GM18526 (cell line): ENCODE measurements around the gene TMEM192.

Experiments
- POLR2A ChIP-seq: IDR thresholded peaks from 3 replicates; pipeline ENCODE4 v1.6.1; 2011; ENCODE audit not compliant: insufficient read length; ENCODE audit errors: extremely low read depth

The TMEM192 gene

DNA sequence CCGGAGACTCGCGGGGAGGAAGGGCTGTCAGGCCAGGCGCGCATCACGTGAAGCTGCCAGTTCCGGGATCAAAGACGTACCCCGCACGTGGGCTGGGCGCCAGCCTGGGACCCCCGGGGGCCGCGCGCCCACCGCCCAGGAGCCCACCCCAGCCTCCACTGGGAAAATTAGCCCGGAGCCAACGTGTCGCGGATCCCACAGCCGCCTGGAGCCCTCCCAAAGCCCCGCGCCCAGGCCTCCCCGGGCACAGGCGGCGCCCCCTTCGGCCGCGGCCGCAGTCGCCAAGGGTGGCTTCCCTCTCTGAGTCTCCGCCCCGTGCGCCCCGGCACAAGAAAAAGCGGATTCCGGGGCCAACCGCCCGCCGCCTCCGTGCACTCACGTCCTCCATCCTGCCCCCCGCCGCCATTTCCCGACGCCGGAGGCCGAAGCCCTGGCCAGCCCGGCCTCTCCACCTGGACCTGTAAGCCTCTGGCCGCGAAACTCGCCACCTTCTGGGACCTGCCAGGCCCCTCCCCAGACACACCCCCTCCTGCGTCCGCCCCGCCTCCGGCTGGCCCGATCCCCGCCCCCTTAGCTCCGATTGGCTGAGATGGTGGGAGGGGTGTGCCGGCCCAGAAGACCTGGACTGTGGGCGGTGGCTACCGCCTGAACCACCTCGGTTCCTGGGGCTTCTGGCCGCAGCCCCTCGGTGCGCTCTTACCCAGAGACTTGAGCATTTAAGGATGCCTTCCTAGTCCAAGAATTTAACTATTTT lies at the start of gene TMEM192:
Gene TMEM192, minus strand, starts transcription at position 493 of the 754 bp plus-strand sequence. Its CDS starts 87 bp downstream, at position 406.
- TF ChIP-seq POLR2A, result peak; percentile 70

DNA sequence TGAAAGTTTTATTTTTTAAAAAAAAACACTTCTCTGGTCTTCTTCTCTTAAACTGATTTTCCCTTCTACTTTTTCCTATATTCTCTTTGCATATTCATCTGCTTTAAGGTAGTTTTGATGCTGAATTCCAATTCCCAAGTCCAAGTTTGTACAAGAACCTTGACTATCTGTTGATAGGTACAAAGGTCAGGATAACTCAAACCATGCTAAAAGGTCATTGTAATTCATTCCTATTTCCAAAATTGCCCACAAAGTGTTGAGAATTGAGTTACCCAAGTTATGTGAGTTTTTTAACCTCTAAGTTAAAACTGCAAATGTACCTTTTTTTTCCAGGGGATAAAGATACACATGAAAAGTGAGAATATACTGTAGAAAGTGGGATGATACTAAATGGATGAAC lies 46.1 kb upstream of the TMEM192 start:
- no peak for TF ChIP-seq POLR2A

DNA sequence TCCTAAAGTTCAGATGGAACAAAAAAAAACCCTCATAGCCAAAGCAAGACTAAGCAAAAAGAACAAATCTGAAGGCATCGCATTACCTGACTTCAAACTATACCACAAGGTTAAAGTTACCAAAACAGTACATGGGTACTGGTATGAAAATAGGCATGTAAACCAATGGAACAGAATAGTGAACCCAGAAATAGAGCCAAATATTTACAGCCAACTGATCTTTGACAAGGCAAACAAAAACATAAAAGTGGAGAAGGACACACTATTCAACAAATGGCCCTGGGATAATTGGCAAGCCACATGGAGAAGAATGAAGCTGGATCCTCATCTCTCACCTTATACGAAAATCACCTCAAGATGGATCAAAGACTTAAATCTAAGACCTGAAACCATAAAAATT lies 44.2 kb upstream of the TMEM192 start:
- no peak for TF ChIP-seq POLR2A

DNA sequence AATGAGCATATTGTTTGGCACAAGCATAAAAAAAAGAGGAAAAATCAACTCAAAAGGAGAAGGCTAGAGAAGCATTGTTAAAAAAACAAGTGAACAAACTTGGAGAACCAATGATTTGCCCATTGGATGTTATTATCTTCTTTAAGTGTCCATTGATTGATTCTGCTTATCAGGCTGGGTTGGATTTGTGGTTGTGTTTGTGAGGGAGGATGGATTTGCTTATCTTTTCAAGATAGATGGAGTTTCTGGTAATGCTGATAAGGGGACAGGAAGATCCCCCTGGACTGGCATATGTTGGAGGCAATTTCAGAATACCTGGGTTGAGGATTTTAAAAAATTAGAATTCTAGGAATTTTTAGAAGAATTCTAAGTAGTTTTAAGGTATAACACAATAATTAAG lies 41.8 kb upstream of the TMEM192 start:
- no peak for TF ChIP-seq POLR2A

DNA sequence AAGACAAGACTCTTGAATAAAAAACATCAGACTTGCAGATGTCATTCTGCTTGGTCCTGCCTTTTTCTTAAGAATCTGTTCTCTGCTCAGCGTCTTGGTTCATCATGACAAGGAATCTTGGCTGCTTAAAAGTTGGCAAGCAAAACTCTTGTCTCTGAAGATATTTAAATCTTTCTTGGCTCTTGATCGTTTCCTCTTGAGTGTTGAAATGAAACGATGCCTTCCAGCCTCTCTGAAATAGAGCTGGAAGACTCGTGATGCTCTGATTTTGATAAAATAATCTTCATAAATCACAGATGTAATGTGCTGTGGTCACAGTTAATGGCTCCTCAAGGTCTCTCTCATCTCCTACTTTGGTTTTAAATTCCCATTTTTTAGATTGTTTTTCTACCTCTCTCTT lies 39.9 kb upstream of the TMEM192 start:
- no peak for TF ChIP-seq POLR2A

DNA sequence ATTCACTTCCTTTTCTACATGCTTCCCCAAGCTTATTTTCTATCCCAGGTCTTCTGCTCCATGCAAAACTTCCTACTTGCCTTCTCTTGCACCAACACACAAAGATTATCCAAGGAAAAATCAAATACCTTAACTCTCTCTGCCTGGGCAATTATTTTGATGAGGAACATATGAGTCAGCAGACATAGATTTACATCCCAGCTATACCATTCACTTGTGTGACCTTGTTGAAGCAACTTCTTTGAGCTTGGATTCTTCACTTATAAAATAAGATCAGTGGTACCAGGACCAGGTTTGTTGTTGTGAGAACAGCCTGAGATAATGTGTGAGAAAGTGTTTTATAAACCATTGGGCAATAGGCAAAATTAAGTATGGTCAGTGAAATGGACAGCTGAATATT lies 39.1 kb upstream of the TMEM192 start:
- TF ChIP-seq POLR2A, result no peak

DNA sequence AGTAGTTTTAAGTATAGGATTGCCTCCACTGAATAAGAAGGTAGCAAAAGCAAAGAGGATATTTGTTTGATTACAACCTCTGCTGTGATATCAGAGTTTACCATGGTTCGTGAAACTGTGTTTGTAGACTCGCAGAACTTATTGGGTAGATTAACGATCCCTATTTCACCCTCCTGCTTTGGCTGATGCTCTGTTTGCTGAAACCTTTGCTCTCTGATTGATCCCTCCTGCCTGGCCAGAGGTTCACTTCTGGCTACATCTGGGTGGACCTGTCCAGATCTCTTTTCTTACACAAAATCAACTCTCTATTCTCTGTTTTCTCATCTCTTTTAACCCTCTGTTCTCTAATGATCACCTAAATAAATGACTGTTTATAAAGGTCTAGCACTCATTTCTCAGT lies 37.9 kb upstream of the TMEM192 start:
- TF ChIP-seq POLR2A, result no peak

DNA sequence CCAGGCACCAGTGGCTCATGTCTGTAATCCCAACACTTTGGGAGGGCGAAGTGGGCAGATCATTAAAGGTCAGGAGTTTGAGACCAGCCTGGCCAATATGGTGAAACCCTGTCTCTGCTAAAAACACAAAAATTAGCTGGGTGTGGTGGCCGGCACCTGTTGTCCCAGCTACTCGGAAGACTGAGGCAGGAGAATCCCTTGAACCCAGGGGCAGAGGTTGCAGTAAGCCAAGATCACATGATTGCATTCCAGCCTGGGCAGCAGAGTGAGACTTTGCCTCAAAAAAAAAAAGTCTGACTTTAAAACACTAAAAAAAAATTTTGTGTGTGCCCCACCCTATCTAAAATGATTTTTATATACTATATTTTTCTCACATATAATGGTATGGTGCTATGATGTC lies 26.2 kb upstream of the TMEM192 start:
- TF ChIP-seq POLR2A, result no peak

DNA sequence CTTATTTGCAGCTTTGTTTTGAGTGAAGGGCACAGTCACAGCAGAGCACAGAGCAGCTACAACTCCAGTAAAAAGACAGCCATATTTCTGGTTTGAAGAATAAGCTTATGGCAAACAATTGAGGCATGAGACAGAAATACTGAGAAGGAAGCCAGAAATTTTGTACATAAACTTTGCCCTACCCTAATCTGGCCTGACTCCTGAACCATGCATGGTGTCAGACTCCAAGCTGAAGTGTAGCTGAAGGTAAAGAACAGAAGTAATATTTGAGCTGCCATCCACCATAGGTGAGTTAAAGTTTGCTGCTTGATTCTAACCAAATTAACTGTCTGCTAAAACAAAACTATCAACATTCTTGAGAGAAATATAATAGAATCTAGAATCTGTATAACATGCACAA lies 24.5 kb upstream of the TMEM192 start:
- no peak for TF ChIP-seq POLR2A

DNA sequence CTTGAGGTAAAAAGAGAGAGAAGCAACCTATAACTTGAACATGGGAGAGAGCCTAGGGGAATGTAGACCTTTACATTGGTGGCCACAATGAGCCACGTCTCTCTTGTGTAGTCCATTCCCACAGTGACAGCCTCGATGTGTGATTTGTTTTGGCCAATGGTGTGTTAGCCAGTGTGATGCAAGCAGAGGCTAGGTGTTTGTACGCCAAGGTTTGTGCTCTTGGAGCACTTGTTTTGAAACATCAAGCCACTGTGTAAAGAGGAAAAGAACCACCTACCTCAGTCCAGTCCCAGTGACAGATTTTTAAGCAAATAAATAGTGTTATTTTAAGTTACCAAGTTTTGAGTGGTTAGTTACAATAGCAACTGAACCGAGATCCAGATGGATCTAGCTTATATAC lies 23.9 kb upstream of the TMEM192 start:
- no peak for TF ChIP-seq POLR2A

DNA sequence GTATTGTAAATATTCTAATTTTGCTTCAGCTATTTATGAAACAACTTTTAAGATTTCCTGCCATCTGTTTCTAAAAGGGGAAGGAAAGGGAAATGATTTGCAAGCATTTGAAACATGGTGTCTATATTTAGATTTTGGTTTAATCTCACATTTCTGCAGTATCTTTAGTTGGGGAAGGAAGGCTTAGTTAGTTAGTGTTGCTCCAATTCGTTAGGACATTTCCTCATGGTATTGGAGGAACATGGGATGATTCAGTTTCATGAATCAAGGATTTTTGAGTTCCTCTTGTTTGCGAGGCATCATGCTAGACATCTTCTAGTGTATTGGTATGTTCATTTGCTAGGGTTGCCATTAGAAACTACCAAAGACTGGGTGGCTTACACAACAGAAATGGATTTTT lies 20.5 kb upstream of the TMEM192 start:
- TF ChIP-seq POLR2A, result no peak

DNA sequence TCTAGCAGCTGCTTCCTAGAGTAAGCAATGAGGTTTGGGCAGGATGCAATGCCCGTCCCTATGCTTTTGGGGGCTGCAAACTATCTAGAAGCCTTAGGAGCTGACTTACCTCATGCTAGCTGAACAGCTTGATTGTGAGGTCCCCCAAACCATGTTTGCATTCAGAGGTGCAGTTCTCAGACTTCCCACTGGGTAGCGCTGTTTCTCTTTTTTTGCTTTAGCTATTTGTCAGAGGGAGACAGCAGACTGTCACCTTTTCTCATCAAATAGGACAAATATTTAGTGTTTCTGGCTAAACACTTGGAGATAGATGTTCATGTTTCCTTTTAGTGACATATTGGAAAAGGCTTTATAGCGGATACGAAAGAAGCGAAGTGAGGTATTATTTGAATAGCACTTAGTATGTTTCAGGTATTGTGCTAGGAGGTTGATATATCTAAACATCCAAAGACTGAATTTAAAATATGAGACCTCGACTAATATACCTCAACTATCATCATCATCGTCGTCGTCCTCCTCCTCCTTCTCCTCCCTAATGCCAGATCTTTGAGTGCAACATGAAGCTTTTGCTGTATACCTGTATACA lies 18.7 kb upstream of the TMEM192 start:
- TF ChIP-seq POLR2A, result no peak

DNA sequence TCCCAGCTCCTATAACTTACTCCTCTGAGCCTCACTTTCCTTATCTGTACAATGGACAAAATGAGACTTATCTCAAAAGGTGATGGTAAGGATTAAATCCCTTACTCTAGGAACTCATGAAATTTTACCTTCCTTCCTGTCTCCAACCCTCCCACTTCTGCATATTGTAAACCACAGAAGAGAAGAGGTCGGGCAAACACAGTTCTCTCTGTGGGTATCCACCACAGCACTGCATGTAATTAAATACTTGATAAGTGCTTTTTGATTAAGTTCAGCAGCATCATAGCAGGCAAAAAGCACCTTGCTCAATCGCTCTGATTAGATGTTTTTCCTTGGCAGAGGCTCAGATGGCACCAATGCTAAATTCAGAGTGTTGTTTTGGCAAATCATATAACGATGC lies 17.3 kb upstream of the TMEM192 start:
- no peak for TF ChIP-seq POLR2A

DNA sequence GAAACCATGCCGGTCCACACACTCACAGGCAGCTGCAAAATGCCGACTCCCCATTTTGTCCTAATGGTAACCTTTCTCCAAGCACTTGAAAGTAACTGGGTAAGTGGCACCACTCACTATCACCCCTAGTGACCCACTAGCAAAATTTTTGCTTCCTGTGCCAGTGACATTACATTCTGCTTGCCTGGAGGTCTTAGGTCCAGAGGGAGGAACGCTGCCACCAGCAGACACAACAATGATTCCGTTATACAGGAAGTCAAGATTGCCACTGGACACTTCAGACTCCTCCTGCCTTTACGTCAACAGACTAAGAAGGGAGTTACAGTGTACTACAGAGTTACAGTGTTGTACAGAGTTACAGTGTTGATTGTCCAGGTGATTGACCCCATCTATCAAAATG lies 11.8 kb upstream of the TMEM192 start:
- TF ChIP-seq POLR2A, result no peak

DNA sequence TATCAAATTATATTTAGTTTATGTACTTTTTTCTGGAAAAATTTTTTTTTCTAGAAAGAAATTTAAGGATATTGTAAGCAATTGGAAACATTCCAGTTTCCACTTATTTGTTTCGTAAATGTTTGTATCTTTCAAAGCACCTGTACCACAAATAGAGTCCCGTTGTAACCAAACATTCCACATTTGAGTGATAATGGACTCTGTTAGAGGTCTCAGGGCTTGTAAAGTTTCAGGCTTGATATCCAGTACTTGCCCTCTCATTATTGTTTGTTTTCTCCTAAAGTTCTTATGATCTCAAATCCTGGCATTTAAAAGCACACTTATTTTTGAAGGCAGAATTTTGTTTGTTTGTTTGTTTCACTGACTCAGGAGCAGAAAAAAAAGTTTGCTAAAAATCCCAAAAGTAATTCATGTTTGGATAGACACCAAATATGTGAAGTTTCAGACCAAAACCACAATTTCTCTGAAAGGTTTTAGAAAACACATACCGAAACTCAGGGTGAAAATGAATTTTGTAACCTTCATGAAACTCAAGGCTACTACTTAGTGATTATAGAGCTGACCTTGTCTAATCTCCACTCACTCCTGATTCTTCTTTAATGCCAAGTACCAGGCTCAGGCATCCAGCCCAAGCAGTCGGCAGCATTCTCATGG lies 5.7 kb upstream of the TMEM192 start:
- TF ChIP-seq POLR2A, result no peak

DNA sequence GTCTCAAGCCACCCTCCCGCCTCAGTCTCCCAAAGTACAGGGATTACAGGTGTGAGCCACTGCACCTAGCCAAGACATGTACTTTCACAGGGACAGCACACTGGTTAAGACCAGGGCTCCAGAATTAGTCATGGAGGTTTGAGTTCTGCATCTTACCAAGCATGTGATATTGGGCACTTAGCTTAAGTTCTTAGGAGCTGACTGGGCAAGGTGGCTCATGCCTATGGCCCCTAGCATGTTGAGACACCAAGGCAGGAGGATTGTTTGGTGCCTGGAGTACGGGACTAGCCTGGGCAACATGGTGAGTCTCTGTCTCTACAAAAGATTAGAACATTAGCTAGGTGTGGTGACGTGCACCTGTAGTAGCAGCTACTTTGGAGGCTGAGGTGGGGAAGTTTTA lies 2.6 kb upstream of the TMEM192 start:
- TF ChIP-seq POLR2A, result no peak
